Right cardiac atrium (tissue), 5 donors: Measurements from ENCODE around the gene PPP2R5E. TPM values are rescaled to one million over a fixed set of nuclear protein-coding genes. Genes with fewer than 3 reads are reported as not detected.

Source experiments
- ATAC-seq, 2 donors: fragments of 200-7000 bp; cut with Tn5 transposase; one replicate each; pipeline versions ENCODE4 v1.8.0 to v1.9.1; 2020; ENCODE audit warnings: moderate library complexity in 2 of 2, mild to moderate bottlenecking in 1 of 2
- DNase-seq, 3 donors: peaks; one replicate each; pipeline ENCODE4 v3.0.0-alpha.2; 2020
- H3K27ac ChIP-seq: one replicate; pipeline ENCODE4 v1.5.1; 2013; ENCODE audit warnings: mild to moderate bottlenecking, low read length, control low read depth, moderate library complexity
- H3K27me3 ChIP-seq: one replicate; pipeline ENCODE4 v1.6.1; 2013; ENCODE audit not compliant: control insufficient read depth, insufficient read depth
- H3K4me1 ChIP-seq: one replicate; pipeline ENCODE4 v1.6.1; 2013; ENCODE audit warnings: low read length; ENCODE audit not compliant: control insufficient read depth, insufficient read depth
- H3K4me3 ChIP-seq: one replicate; pipeline ENCODE4 v1.5.1; 2013; ENCODE audit warnings: low read length, control low read depth
- H3K9me3 ChIP-seq: one replicate; pipeline ENCODE4 v1.6.1; 2013; ENCODE audit warnings: low read length; ENCODE audit not compliant: control insufficient read depth
- WGBS: extraction: QIAGEN DNeasy Blood & Tissue Kit; methylation state at CpG from one replicate; pipeline ENCODE4 v1.1.7; 2013; 5-methylcytosine and 5-hydroxymethylcytosine counted together
- intact Hi-C, 4 donors: fragments of 100-400 bp; cut with DNase I; formaldehyde crosslinking; loops; one replicate each; pipeline versions ENCODE4 v1.11.0 to v1.14.0; 2022 to 2023
- polyA plus RNA-seq: library from polyadenylated mRNA; stranded (reverse); fragments of 200-250 nt; gene quantifications from one replicate; pipeline ENCODE4 v1.2.3, GENCODE V29; 2013
- total RNA-seq, 4 donors: library from RNA; stranded (reverse); fragmentation: NEBNext Ultra II Directional; extraction: Animal tissue kit (Norgen Biotek cat#: 25700); gene quantifications; one replicate each; pipeline ENCODE4 v1.2.1, GENCODE V29; 2021
- donor health status: healthy with polysubstance abuse.
- donor health status: DM: no; HTN: yes; CAD: no.
- donor health status: DM: no; HTN: no; CAD: no.
- donor health status: DM: no; HTN: yes; CAD: no; lungs with severe emphysema.
- donor health status: DM: yes; HTN: yes; CAD: no.

The PPP2R5E gene
- total and polyA plus RNA-seq, 5 donors = 10.3 to 38.4 (median 36.5) TPM

DNA sequence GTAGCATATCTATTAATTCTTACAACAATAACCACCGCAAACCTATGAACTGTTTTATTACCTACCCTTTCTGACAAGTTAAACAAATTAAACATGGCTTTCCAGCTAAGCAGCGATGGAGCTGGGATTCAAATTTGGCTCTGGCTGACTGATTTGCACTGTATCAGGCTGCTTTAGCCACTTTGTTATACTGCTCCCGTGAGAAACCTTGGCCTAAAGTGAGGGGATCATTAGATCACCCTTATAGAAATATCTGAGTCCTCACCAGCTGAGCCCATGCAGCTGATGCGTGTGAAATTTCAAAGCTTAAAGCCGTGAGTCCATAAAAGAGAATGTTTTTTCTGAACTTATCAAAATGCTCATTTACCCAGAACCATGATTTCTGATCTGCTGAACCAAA lies 216.3 kb downstream of the PPP2R5E start:
- no peak overlapping the region for H3K4me3 ChIP-seq
- H3K9me3 ChIP-seq = no peaks in the 10 kb centered on the region
- DNase-seq (no peak), ATAC-seq (no peak)
- H3K4me1 ChIP-seq = no peaks in the 10 kb centered on the region
- H3K27ac ChIP-seq = no peak overlapping the region
- H3K27me3 ChIP-seq = no peaks in the 10 kb centered on the region
- intact Hi-C loops = no loop called here
- WGBS = 94% methylated on average over 5 of the region's 5 CpGs

DNA sequence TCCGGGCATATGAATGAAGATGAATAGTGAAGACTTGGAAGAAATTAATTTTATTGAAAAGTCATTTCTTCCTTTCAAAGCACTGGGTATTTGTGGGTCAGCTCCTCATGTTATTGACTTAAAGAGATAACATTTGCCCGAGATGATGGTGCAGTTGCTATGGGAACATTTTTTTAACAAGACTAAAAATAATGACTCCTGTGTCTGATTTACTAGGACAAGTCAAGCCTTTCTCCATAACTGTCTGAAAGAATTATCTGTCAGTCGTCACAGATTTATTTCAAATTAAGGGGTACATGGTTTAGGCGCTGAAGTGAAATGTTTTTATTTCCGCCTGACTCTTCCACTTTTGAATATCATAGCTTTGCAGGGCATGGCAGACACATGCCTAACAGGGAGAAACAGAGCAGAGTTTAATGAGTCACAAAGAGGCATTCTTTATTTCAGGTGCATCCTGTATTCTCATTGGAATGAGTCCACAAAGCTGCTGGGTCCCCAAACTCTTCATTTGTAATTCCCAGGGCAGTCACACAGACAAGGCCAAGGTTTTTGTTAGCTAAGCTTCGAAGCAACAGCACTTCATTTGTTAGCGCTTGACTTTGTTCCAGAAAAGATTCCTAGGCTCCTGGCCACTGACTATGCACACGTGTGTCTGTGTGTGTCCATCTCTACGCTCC lies 220.1 kb downstream of the PPP2R5E start:
- intact Hi-C loops = no loop called here
- H3K27ac ChIP-seq = no peak overlapping the region
- H3K4me3 ChIP-seq = no peak overlapping the region
- DNase-seq (no peak), ATAC-seq (no peak)
- H3K9me3 ChIP-seq = no peaks in the 10 kb centered on the region
- no peaks in the 10 kb centered on the region for H3K27me3 ChIP-seq
- H3K4me1 ChIP-seq = no peaks in the 10 kb centered on the region
- 38% methylated on average over 9 of the region's 9 CpGs for WGBS

DNA sequence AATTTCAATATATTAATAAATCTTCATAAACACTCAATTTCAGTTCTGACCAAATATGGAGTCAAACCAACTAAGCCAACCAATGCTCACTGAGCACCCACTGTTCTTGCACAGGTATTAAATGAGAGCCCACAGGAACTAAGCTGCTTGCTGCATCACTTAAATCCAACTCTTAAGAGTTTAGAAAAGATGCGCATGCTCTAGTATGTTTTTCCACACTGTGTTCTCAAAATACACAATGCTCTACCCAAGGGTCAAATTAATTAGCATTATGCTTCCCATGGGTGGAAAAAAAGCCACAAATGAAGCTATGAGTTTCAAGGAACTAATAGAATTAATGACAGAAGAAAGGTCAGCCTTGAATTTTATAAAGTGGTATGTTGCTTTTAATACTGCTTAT lies 220.7 kb downstream of the PPP2R5E start:
- ATAC-seq (no peak), DNase-seq (no peak)
- Histone ChIP-seq H3K4me1 (no peaks in the 10 kb centered on the region), H3K27me3 (no peaks in the 10 kb centered on the region), H3K27ac (no peak overlapping the region), H3K9me3 (no peaks in the 10 kb centered on the region), H3K4me3 (no peak overlapping the region)
- intact Hi-C loops = no loop called here
- WGBS = 92% methylated on average over 1 of the region's 1 CpG

Other genes with a start within 250 kb of the PPP2R5E start
- not detected for gene GPHB5, start 224.4 kb downstream of the PPP2R5E start, total RNA-seq
- not detected for gene GPHB5, start 224.4 kb downstream of the PPP2R5E start, polyA plus RNA-seq
- 1 to 10 TPM; 6.6 to 8.8 (median 7.8) TPM for gene WDR89, start 98.5 kb upstream of the PPP2R5E start, total RNA-seq
- 3.2 TPM for gene WDR89, start 98.5 kb upstream of the PPP2R5E start, polyA plus RNA-seq
- gene SGPP1, start 184.7 kb upstream of the PPP2R5E start, total RNA-seq = 1 to 10 TPM; 7.5 to 9.1 (median 7.9) TPM
- 5.4 TPM for gene SGPP1, start 184.7 kb upstream of the PPP2R5E start, polyA plus RNA-seq